PFSK-1 (cell line): ENCODE results near the gene ATP8A1.

ENCODE experiments used
- FOXP2 ChIP-seq: optimal IDR thresholded peaks from 2 replicates; pipeline ENCODE3; 2011; ENCODE audit warnings: borderline replicate concordance, control low read depth, inconsistent platforms; ENCODE audit not compliant: insufficient read depth; ENCODE audit errors: extremely low read length, extremely low read depth
- POLR2AphosphoS5 ChIP-seq: IDR thresholded peaks from 2 replicates; pipeline ENCODE4 v1.6.1; 2012; ENCODE audit warnings: low read depth, mild to moderate bottlenecking, control low read depth, low read length, moderate library complexity
- SIN3A ChIP-seq: IDR thresholded peaks from 2 replicates; pipeline ENCODE4 v1.6.1; 2012; ENCODE audit warnings: mild to moderate bottlenecking, low read length, moderate library complexity, borderline replicate concordance; ENCODE audit not compliant: insufficient read depth
- TAF1 ChIP-seq: IDR thresholded peaks from 2 replicates; pipeline ENCODE4 v1.6.1; 2012; ENCODE audit warnings: low read length, control low read depth, borderline replicate concordance; ENCODE audit not compliant: insufficient read depth
- TF ChIP-seq, protein P1 (sequence below), 2 experiments: IDR thresholded peaks; 2 replicates each; pipeline versions ENCODE4 v1.6.1 to v1.8.0; 2011 to 2012; ENCODE audit warnings: low read depth in 2 of 2, low read length in 2 of 2, control low read depth in 1 of 2, inconsistent platforms in 1 of 2, mild to moderate bottlenecking in 1 of 2, moderate library complexity in 1 of 2; ENCODE audit not compliant: insufficient read depth in 1 of 2

The ATP8A1 gene

DNA sequence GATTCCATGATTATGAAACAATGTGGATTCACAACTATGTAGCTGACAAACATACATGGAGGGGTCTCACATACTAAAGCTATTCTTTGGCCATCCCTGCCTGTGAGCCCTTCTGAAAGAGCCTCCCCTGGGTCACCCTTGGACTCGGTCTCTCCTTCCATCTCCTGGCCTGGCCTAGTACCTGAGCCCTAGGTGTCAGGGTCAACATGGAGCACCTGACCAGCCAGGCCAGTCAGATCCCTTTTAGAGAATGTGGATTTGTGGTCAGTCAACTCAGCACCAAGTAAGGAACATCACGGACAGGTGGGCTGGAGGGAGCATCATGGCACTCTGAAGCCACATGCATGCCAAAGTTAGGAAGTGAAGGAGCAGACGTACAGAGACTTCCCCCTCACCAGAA is 16.3 kb downstream of the ATP8A1 start:
- TF ChIP-seq SIN3A (no peak), POLR2AphosphoS5 (no peak), FOXP2 (no peak), TAF1 (no peak)
- TF ChIP-seq, protein P1, sequence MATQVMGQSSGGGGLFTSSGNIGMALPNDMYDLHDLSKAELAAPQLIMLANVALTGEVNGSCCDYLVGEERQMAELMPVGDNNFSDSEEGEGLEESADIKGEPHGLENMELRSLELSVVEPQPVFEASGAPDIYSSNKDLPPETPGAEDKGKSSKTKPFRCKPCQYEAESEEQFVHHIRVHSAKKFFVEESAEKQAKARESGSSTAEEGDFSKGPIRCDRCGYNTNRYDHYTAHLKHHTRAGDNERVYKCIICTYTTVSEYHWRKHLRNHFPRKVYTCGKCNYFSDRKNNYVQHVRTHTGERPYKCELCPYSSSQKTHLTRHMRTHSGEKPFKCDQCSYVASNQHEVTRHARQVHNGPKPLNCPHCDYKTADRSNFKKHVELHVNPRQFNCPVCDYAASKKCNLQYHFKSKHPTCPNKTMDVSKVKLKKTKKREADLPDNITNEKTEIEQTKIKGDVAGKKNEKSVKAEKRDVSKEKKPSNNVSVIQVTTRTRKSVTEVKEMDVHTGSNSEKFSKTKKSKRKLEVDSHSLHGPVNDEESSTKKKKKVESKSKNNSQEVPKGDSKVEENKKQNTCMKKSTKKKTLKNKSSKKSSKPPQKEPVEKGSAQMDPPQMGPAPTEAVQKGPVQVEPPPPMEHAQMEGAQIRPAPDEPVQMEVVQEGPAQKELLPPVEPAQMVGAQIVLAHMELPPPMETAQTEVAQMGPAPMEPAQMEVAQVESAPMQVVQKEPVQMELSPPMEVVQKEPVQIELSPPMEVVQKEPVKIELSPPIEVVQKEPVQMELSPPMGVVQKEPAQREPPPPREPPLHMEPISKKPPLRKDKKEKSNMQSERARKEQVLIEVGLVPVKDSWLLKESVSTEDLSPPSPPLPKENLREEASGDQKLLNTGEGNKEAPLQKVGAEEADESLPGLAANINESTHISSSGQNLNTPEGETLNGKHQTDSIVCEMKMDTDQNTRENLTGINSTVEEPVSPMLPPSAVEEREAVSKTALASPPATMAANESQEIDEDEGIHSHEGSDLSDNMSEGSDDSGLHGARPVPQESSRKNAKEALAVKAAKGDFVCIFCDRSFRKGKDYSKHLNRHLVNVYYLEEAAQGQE (IDR thresholded peaks at IDR 0.05; ENCODE audit: insufficient read depth in 1 of 2, low read depth in 2 of 2, low read length in 2 of 2): no peak

- TF ChIP-seq FOXP2 (no peak), POLR2AphosphoS5 (no peak), TAF1 (no peak), SIN3A (no peak)
- TF ChIP-seq, protein P1 (IDR thresholded peaks at IDR 0.05; ENCODE audit: insufficient read depth in 1 of 2, low read depth in 2 of 2, low read length in 2 of 2): no peak
Observed at GRCh38 chr4:42638993-42639392, 17.9 kb downstream of the ATP8A1 start.

DNA sequence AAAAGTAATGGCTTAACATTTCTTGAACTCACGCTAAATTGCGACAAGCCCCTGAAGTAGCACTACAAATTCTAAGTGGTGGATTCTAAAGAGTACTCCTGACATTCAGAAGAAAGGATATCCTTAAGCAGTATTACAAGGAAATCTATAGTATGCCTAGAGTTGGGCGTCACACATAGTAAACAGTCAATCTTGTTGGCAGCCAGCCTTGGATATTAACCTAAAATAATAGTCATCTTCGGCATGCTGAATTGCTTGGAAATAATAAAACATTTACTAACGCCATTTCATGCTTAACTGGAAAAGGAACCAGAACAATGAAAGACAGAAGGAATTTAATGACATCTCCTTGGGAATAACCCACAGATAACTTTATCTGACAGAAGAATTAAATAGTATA is 18.6 kb downstream of the ATP8A1 start:
- no peak for TF ChIP-seq TAF1
- TF ChIP-seq POLR2AphosphoS5: no peak
- no peak for TF ChIP-seq FOXP2
- TF ChIP-seq, protein P1 (IDR thresholded peaks at IDR 0.05; ENCODE audit: insufficient read depth in 1 of 2, low read depth in 2 of 2, low read length in 2 of 2): no peak
- no peak for TF ChIP-seq SIN3A

DNA sequence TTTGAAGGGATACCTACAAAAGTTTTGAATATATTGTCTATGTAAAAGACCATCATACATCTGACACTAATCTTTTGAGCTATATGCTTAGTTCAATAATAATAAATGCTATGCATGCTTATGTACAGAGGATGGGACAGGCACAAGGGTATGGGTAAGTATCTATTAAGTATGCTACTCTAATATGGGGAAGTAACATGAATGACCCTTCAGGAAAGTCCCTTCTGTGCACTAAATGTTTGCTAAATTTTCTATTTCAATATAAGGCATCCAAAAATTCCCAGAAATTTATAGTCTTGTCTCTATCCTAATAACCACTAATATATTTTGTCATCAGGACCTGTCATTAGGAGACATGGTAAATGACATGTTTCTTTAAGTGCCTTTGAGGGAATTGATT is 19.0 kb downstream of the ATP8A1 start:
- no peak for TF ChIP-seq FOXP2
- no peak for TF ChIP-seq TAF1
- TF ChIP-seq POLR2AphosphoS5: no peak
- no peak for TF ChIP-seq SIN3A
- TF ChIP-seq, protein P1 (IDR thresholded peaks at IDR 0.05; ENCODE audit: insufficient read depth in 1 of 2, low read depth in 2 of 2, low read length in 2 of 2): no peak

- TF ChIP-seq POLR2AphosphoS5 (no peak), FOXP2 (no peak), SIN3A (no peak), TAF1 (no peak)
- TF ChIP-seq, protein P1 (IDR thresholded peaks at IDR 0.05; ENCODE audit: insufficient read depth in 1 of 2, low read depth in 2 of 2, low read length in 2 of 2): no peak
Observed at GRCh38 chr4:42637104-42637503, 19.8 kb downstream of the ATP8A1 start.
